Upper lobe of left lung (tissue), 4 donors: ENCODE measurements around the gene NPAS1.

Experiments used
- CTCF ChIP-seq, 6 experiments: fragments of 450-650 bp in 4 of 6; fragments of 200-600 bp in 2 of 6; sonication (generic) in 2 of 6; IDR thresholded peaks; one replicate each; pipeline ENCODE4 v1.5.1; 2016 to 2019; ENCODE audit warnings: antibody characterized with exemption in 6 of 6
- POLR2A ChIP-seq, 4 donors: fragments of 450-650 bp; IDR thresholded peaks; one replicate each; pipeline ENCODE4 v1.5.1; 2016 to 2017; ENCODE audit warnings: antibody characterized with exemption in 4 of 4, mild to moderate bottlenecking in 2 of 4
- POLR2AphosphoS5 ChIP-seq, 2 donors: sonication (generic); formaldehyde crosslinking; IDR thresholded peaks; one replicate each; pipeline ENCODE4 v1.5.1; 2017; ENCODE audit warnings: antibody characterized with exemption in 2 of 2

- TF ChIP-seq POLR2A (IDR thresholded peaks at IDR 0.05) (no peak), CTCF (IDR thresholded peaks at IDR 0.05) (no peak), POLR2AphosphoS5 (IDR thresholded peaks at IDR 0.05) (no peak)
These were observed 37.7 kb downstream of the NPAS1 start for GRCh38 chr19:47057328-47057727.
